ENCODE data around the gene SPOPL.
"Not testable (repeated sequence)": the region's sequence is repeated elsewhere in the genome, so short reads cannot be mapped to it uniquely, and the experiment has no call there.

The SPOPL gene

DNA sequence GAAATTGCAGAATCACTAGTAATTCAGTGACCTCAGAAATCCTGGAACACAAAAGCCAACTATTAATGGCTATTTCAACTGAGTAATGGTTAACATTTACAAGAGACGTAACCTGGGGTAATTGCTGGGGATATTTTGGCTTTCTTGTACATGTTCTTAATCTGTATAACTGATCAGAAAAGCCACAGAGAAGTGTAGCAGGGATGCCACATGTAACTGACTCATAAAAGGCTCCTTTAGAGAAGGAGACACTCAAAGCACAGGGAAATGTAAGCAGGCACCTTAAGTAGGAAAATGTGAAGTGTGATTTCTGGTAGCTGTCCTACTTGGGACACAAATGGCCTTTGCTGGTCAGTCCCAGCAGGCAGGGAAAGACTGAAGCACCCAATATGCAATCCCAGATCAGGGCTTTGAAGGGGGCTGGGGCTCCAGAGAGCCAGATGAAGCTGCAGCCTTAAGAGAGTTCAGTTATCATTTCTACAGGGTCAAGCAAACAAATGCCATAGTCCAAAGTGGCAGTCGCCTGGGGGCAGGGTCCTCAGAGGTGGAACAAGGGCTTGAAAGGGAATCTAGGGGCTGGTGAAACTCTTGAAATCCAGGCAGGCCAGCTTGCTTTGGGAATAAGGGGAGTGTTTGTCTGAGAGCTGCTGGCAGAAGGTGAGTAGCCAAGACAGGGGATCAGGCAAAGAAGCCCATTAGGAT is 7.2 kb upstream of the SPOPL start:
- DNase-seq = peak; percentile 64

DNA sequence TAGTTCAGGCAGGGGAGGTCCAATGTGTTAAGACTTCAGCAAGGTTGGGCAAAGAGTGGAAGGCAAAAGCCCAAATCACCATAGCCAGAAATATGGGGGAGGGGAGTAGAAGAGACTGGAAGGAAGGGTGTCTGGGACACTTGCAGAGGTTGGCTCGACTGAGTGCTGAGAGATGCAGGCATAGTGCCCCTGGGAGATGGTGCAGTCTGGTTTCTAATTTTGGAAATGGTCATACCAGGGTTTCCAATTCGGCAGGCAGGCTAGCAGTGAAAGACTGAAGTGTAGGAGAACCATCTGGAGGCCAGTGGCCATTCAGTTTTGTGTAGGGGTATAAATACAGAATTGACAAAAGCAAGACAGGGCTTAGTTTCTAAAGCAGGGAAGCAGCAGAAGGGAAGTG is 6.2 kb upstream of the SPOPL start:
- no peak for DNase-seq

DNA sequence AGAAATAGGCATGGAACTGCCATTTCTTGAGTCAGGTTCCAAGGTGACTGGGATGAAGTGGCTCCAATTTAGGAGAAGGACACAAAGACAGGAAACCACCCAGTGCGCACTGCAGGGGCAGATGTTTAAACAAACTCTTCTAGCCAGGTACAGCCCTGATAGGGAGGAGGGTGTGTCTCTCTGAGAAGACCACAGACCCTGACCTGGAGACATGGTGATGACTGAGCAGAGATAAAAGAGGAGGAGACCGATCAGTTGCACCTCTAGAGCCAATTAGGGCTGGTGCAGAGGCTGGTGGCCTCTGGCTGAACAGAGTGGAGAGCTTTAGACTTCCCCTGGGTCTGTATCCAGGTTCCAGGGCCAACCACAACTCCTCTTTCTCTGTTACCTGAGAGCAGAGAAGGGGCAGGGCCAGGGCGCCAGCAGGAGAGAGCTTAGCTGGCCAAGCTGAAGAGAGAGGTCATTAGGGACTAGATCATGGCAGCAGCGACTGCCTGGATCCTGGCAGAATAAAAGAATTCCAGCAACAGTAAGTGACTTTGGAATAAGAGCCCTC is 5.4 kb upstream of the SPOPL start:
- DNase-seq = peak; percentile 47

GRCh38 chr2:138497294-138497693 is 4.3 kb upstream of the SPOPL start:
- no peak for DNase-seq

GRCh38 chr2:138499684-138500083 is 1.9 kb upstream of the SPOPL start:
- no peak for DNase-seq

DNA sequence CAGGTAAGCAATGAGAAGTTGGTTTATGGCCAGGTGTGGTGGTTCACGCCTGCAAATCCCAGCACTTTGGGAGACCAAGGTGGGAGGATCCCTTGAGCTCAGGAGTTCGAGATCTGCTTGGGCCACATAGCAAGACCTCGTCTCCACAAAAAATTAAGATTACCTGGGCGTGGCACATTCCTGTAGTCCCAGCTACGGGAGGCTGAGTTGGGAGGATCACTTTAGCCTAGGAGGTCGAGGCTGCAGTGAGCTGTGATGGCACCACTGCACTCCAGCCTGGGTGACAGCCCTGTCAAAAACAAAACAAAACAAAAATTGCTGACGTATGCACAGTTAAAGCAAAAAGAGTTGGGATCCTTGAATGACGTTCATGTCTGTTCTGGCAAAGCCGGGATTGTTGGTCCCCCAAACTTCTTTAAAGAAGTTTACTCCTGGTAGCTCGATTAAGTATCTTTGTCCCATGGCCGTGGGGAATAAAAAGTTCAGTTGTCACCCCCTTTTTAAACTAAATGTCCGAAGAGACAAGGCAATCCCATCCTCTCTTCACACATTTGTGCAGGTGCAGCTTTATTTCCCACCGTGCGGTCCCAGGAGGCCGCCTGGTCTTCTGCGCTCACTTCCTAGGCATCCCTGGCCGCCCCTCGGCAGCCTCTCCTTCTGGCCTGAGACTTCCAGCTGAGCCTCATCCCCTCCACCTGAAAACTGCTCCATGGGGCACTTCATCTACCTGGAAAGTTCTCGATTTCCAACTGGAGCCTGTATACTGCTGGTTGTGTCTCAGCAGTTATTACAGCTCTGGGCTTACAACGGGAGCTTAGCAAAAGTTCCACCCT is 762 bp upstream of the SPOPL start:
- no peak for DNase-seq

- DNase-seq = peak; percentile 45
Observed at GRCh38 chr2:138502255-138503086, 901 bp downstream of the SPOPL start.

DNA sequence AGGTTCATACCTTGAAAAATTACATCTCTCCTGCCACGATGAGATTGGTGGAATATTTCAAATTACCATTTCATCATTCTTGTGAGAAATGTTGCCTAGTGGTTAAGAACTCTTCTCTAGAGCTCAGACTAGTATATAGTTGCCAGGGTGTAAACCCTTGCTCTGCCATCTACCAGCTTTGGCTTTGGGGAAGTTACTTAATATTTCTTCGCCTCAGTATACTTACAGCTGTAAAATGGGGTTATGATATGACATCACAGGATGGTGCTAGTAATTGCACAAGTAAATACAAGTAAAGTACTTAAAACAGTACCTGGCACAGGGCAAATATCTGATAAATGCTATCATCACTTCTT is 1.5 kb downstream of the SPOPL start:
- DNase-seq = peak; percentile 65

DNA sequence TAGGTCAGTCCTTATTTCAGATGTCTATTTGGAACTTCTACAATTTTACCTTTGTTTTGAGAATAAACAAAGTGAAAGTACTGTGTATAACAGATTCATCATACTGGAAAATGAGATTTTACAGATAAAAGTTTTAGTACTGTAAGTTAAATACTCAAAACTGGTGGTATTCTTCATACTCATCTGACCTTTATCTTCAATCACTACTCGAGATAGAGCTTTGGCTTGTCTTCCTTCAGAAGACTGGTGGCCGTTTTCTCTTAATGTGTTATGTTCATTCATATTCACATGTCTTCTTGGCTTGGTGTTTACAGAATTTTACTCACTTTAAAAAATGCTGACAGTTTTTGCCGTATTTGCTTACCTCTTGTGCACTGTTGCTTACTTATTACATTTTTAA is 2.1 kb downstream of the SPOPL start:
- peak; percentile 56 for DNase-seq

- DNase-seq = no peak
Observed at GRCh38 chr2:138504092-138504491, 2.5 kb downstream of the SPOPL start.

DNA sequence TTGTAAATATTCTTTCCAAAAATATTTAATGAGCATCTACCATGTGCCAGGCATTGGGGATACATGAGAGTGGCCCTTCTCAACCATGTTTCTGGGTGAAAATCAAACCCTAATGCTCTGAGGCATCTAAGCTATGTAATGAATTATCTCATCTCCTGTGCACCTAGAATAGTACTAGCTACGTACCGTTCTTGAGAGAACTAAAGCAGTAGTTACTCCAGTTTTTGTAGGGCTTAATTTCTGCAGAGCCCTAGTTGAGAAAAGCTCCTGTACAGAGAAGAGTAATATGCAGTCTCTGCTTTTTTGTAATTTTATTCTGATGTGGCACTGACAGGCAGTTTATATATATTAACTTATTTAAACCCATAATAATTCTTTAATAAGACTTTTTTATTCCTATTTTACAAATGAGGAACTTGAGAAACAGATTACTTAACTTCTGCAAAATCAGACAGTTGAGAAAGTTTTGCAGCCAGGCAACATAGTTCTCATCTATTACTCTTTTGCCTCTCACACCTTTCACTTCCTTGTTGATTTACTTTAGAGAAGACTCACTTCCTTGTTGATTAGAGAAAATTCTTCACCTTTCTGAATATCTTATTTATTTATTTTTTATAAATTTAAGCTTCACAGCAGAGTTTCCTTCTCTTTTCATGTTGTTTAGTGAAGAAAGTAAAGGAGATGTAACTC is 3.1 kb downstream of the SPOPL start:
- DNase-seq = peak; percentile 64

DNA sequence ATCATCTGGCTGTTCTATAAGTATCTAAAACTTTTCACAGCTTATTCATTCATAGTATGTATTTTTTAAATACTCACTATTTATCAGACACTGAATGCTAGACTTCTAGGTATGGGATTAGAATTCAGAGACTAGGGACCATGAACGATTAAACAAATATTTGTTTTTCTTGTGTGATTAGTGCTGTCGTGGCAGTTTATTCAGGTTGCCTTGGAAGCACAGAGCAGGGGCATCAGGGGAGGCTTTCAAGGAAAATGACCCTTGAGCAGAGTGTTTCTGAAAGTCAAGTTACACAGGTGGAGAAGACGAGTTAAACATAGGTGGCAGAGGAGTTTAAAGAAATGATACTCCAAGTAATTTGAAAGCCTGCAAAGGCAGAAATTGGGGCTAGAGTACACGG is 5.7 kb downstream of the SPOPL start:
- DNase-seq = no peak

DNA sequence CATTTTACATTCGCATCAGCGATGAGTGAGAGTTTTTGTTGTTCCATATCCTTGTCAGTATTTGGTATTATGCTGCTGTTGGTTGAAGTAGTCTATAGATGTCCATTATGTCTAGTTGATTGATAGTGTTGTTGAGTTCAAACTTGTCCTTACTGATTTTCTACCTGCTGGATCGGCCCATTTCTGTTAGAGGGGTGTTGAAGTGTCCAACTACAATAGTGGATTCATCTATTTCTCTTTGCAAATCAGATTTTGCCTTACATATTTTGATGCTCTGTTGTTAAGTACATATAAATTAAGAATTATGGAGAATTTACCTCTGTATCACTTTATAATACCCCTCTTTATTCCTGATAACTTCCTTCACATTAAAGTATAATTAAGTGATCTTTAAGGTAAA is 8.7 kb downstream of the SPOPL start:
- DNase-seq = no peak

- no peak for DNase-seq
Observed at GRCh38 chr2:138512672-138513071, 11.1 kb downstream of the SPOPL start.

- no peak for DNase-seq
Observed at GRCh38 chr2:138514173-138514572, 12.6 kb downstream of the SPOPL start.

GRCh38 chr2:138515092-138515491 is 13.5 kb downstream of the SPOPL start:
- DNase-seq = no peak

- no peak for DNase-seq
Observed at GRCh38 chr2:138516030-138516704, 14.6 kb downstream of the SPOPL start.

- no peak for DNase-seq
Observed at GRCh38 chr2:138518860-138519259, 17.3 kb downstream of the SPOPL start.

- no peak for DNase-seq
Observed at GRCh38 chr2:138521821-138522220, 20.3 kb downstream of the SPOPL start.

DNA sequence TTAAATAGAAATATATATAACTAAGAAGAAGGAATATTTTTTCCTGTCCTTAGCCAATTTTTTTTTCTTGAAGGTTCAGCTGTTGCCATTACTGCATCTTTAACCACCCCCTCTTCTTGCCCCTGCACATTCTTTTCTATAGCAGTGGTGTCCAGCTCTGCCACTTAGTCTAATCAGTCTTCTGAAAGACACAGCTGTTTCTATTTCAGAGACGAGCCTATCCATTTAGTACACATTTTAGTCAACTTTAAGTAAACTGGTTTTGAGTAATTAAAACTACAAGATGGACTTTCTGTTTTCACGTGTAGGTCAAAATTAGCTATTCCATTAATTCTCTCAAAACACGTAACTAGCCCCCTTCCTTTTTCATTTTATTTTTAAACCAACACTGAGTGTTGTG is 21.0 kb downstream of the SPOPL start:
- no peak for DNase-seq

GRCh38 chr2:138523018-138523672 is 21.6 kb downstream of the SPOPL start:
- DNase-seq = not testable (repeated sequence)

GRCh38 chr2:138523673-138524042 is 22.1 kb downstream of the SPOPL start:
- peak; percentile 39 for DNase-seq
